Kidney (tissue), 14 donors: ENCODE data around the gene SH3RF3. TPM values are rescaled to one million over a fixed set of nuclear protein-coding genes. Genes with fewer than 3 reads are reported as not detected.

ENCODE experiments used
- DNase-seq, 5 donors: peaks; one replicate each; pipeline ENCODE4 v3.0.0-alpha.2; 2013 to 2020
- FAIRE-seq: peaks from 2 replicates; lab custom pipeline; 2012; peaks lifted over from hg19 to GRCh38; lab: Jason Lieb, UNC
- H3K27ac ChIP-seq, 2 donors: one replicate each; pipeline ENCODE4 v1.7.0; 2013; ENCODE audit warnings: low read depth in 2 of 2, low read length in 2 of 2, inconsistent platforms in 1 of 2
- H3K27me3 ChIP-seq: one replicate; pipeline ENCODE4 v1.7.1; 2013; ENCODE audit warnings: low read length, inconsistent platforms; ENCODE audit not compliant: control insufficient read depth, insufficient read depth
- H3K36me3 ChIP-seq, 3 donors: one replicate each; pipeline versions ENCODE4 v1.7.0 to v1.7.1; 2013; ENCODE audit warnings: low read length in 3 of 3, control low read depth in 1 of 3, inconsistent platforms in 1 of 3; ENCODE audit not compliant: insufficient read depth in 3 of 3, control insufficient read depth in 2 of 3
- H3K4me1 ChIP-seq, 3 donors: one replicate each; pipeline versions ENCODE4 v1.7.0 to v1.7.1; 2013; ENCODE audit warnings: low read length in 3 of 3, inconsistent platforms in 1 of 3, low read depth in 1 of 3; ENCODE audit not compliant: control insufficient read depth in 2 of 3, insufficient read depth in 2 of 3
- H3K4me3 ChIP-seq, 3 donors: one replicate each; pipeline versions ENCODE4 v1.7.0 to v1.8.1; 2013; ENCODE audit warnings: low read length in 3 of 3, control low read depth in 1 of 3, inconsistent platforms in 1 of 3
- H3K9ac ChIP-seq, 3 donors: one replicate each; pipeline versions ENCODE4 v1.7.0 to v1.7.1; 2013; ENCODE audit warnings: low read length in 3 of 3, control low read depth in 1 of 3, inconsistent platforms in 1 of 3
- H3K9me3 ChIP-seq, 3 donors: one replicate each; pipeline versions ENCODE4 v1.7.0 to v1.7.1; 2013; ENCODE audit warnings: low read length in 3 of 3, control low read depth in 1 of 3, inconsistent platforms in 1 of 3; ENCODE audit not compliant: control insufficient read depth in 2 of 3, insufficient read depth in 1 of 3
- CTCF ChIP-seq: IDR thresholded peaks from 3 replicates; pipeline ENCODE4 v1.5.1; 2012; ENCODE audit warnings: mild to moderate bottlenecking, moderate library complexity, borderline replicate concordance; ENCODE audit not compliant: insufficient read depth; ENCODE audit errors: extremely low read depth
- intact Hi-C: fragments of 100-400 bp; cut with DNase I; formaldehyde crosslinking; loops from one replicate; pipeline ENCODE4 v1.11.1; 2022
- polyA plus RNA-seq: library from polyadenylated mRNA; stranded (reverse); fragments of 350-450 nt; fragmentation: Illumina TruSeq; extraction: RNeasy Lipid Tissue Mini Kit (QIAGEN cat#74804); gene quantifications from one replicate; pipeline ENCODE4 v1.2.3, GENCODE V29; 2014; ENCODE audit warnings: low read depth, low replicate concordance; ENCODE audit not compliant: insufficient read depth
- total RNA-seq: library from RNA; stranded (reverse); fragmentation: NEBNext Ultra II Directional; extraction: Animal tissue kit (Norgen Biotek cat#: 25700); gene quantifications from one replicate; pipeline ENCODE4 v1.2.1, GENCODE V29; 2021
- donor health status: control.
- donor health status: control.
- donor health status: control.
- donor health status: control.
- donor health status: control.
- donor health status: DM: yes; HTN: yes; CAD: no.
- donor health status: Normal renal cell carcinoma (clear cell type).

Gene SH3RF3
- total and polyA plus RNA-seq, 2 donors from 2014 or later = 1.7 to 10.7 TPM

GRCh38 chr2:109246176-109246575, 117.2 kb downstream of the SH3RF3 start:
- Histone ChIP-seq H3K9me3 (no peaks in the 10 kb centered on the region), H3K4me1 (peaks cover 0 to 22% (median 0%) of the 10 kb centered on the region in 3 donors), H3K36me3 (no peaks in the 10 kb centered on the region), H3K27ac (no peak overlapping the region), H3K9ac (no peak overlapping the region), H3K4me3 (no peak overlapping the region), H3K27me3 (no peaks in the 10 kb centered on the region)
- no peak for TF ChIP-seq CTCF
- no peak for FAIRE-seq
- no peak for DNase-seq
- intact Hi-C loops = no loop called here

- no peak overlapping the region for H3K4me3 ChIP-seq
- TF ChIP-seq CTCF = no peak
- H3K9ac ChIP-seq = no peak overlapping the region
- no peaks in the 10 kb centered on the region for H3K9me3 ChIP-seq
- FAIRE-seq = no peak
- H3K27ac ChIP-seq = no peak overlapping the region
- H3K36me3 ChIP-seq = no peaks in the 10 kb centered on the region
- peak in 1 of 5 donors; percentile 12 for DNase-seq
- intact Hi-C loops = no loop called here
- peaks cover 0 to 22% (median 0%) of the 10 kb centered on the region in 3 donors for H3K4me1 ChIP-seq
- no peaks in the 10 kb centered on the region for H3K27me3 ChIP-seq
Observed at GRCh38 chr2:109246616-109247015, 117.6 kb downstream of the SH3RF3 start.

GRCh38 chr2:109247340-109247739, 118.3 kb downstream of the SH3RF3 start:
- Histone ChIP-seq H3K27ac (peak overlapping the region in 1 of 2 donors; percentile 14), H3K9ac (no peak overlapping the region), H3K9me3 (no peaks in the 10 kb centered on the region), H3K36me3 (no peaks in the 10 kb centered on the region), H3K27me3 (no peaks in the 10 kb centered on the region), H3K4me3 (no peak overlapping the region), H3K4me1 (peaks cover 0 to 16% (median 0%) of the 10 kb centered on the region in 3 donors)
- intact Hi-C loops = no loop called here
- TF ChIP-seq CTCF = no peak
- no peak for FAIRE-seq
- peak in 2 of 5 donors; percentile 23 to 50 for DNase-seq

GRCh38 chr2:109247812-109248211, 118.8 kb downstream of the SH3RF3 start:
- FAIRE-seq = no peak
- TF ChIP-seq CTCF = no peak
- Histone ChIP-seq H3K4me3 (no peak overlapping the region), H3K9me3 (no peaks in the 10 kb centered on the region), H3K27me3 (no peaks in the 10 kb centered on the region), H3K27ac (peak overlapping the region in 1 of 2 donors; percentile 14), H3K4me1 (peaks cover 0 to 13% (median 0%) of the 10 kb centered on the region in 3 donors), H3K36me3 (no peaks in the 10 kb centered on the region), H3K9ac (no peak overlapping the region)
- DNase-seq = peak in 1 of 5 donors; percentile 9
- intact Hi-C loops = no loop called here
